ENCODE measurements around the gene MROH7. TPM values are rescaled to one million over a fixed set of nuclear protein-coding genes. Genes with fewer than 3 reads are reported as not detected.

The MROH7 gene
- total and polyA plus RNA-seq, 2 donors from 2014 or later = 3.8 to 5.4 TPM

GRCh38 chr1:54610048-54610447 is 31.5 kb upstream of the MROH7 start:
- intact Hi-C loops (cut with DNase I) = no loop called here
- DNase-seq (peak in 1 of 5 donors; percentile 35), FAIRE-seq (no peak)
- no peak for TF ChIP-seq CTCF (IDR thresholded peaks at IDR 0.05; ENCODE audit: borderline replicate concordance, extremely low read depth, insufficient read depth)
- Histone ChIP-seq H3K36me3 (ENCODE audit: control insufficient read depth in 2 of 3, insufficient read depth in 3 of 3, low read length in 3 of 3) (peaks cover 0 to 36% (median 5%) of the 10 kb centered on the region in 3 donors), H3K9ac (ENCODE audit: low read length in 3 of 3) (no peak overlapping the region), H3K27me3 (ENCODE audit: control insufficient read depth, insufficient read depth, low read length) (no peaks in the 10 kb centered on the region), H3K27ac (ENCODE audit: low read depth in 2 of 2, low read length in 2 of 2) (no peak overlapping the region), H3K4me1 (ENCODE audit: control insufficient read depth in 2 of 3, insufficient read depth in 2 of 3, low read depth in 1 of 3, low read length in 3 of 3) (no peaks in the 10 kb centered on the region), H3K9me3 (ENCODE audit: control insufficient read depth in 2 of 3, insufficient read depth in 1 of 3, low read length in 3 of 3) (no peaks in the 10 kb centered on the region), H3K4me3 (ENCODE audit: low read length in 3 of 3) (no peak overlapping the region)

- Histone ChIP-seq H3K9ac (ENCODE audit: low read length in 3 of 3) (no peak overlapping the region), H3K4me1 (ENCODE audit: control insufficient read depth in 2 of 3, insufficient read depth in 2 of 3, low read depth in 1 of 3, low read length in 3 of 3) (no peaks in the 10 kb centered on the region), H3K36me3 (ENCODE audit: control insufficient read depth in 2 of 3, insufficient read depth in 3 of 3, low read length in 3 of 3) (peaks cover 0 to 33% (median 5%) of the 10 kb centered on the region in 3 donors), H3K9me3 (ENCODE audit: control insufficient read depth in 2 of 3, insufficient read depth in 1 of 3, low read length in 3 of 3) (no peaks in the 10 kb centered on the region), H3K4me3 (ENCODE audit: low read length in 3 of 3) (no peak overlapping the region), H3K27me3 (ENCODE audit: control insufficient read depth, insufficient read depth, low read length) (no peaks in the 10 kb centered on the region), H3K27ac (ENCODE audit: low read depth in 2 of 2, low read length in 2 of 2) (no peak overlapping the region)
- DNase-seq (peak in 1 of 5 donors; percentile 51), FAIRE-seq (no peak)
- no peak for TF ChIP-seq CTCF (IDR thresholded peaks at IDR 0.05; ENCODE audit: borderline replicate concordance, extremely low read depth, insufficient read depth)
- intact Hi-C loops (cut with DNase I) = no loop called here
Measured at GRCh38 chr1:54610601-54611580, 30.7 kb upstream of the MROH7 start.

DNA sequence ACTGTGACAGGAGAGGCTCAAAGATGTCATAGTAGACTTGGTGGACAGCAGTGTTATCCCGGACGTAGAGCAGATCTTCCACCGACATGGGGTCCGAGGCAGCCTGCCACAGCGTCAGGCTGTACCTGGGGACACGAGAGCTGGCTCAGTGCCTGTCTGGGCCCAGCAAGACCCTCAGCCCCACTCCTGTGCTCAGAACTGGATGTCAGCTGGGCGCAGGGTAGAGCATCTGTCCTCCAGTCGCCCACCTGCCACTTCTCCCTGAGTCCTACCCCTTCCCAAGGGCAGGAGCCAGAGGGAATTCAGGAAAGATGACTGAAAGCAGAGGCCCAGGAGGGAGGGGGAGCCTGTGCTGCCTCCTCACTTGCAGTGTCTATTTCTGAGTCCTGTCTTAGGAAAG is 30.0 kb upstream of the MROH7 start:
- DNase-seq (peak in 1 of 5 donors; percentile 36), FAIRE-seq (no peak)
- no peaks in the 10 kb centered on the region for H3K4me1 ChIP-seq (ENCODE audit: control insufficient read depth in 2 of 3, insufficient read depth in 2 of 3, low read depth in 1 of 3, low read length in 3 of 3)
- no peak overlapping the region for H3K4me3 ChIP-seq (ENCODE audit: low read length in 3 of 3)
- H3K27ac ChIP-seq (ENCODE audit: low read depth in 2 of 2, low read length in 2 of 2) = no peak overlapping the region
- H3K27me3 ChIP-seq (ENCODE audit: control insufficient read depth, insufficient read depth, low read length) = no peaks in the 10 kb centered on the region
- H3K36me3 ChIP-seq (ENCODE audit: control insufficient read depth in 2 of 3, insufficient read depth in 3 of 3, low read length in 3 of 3) = peaks cover 0 to 33% (median 5%) of the 10 kb centered on the region in 3 donors
- no peak for TF ChIP-seq CTCF (IDR thresholded peaks at IDR 0.05; ENCODE audit: borderline replicate concordance, extremely low read depth, insufficient read depth)
- H3K9ac ChIP-seq (ENCODE audit: low read length in 3 of 3) = no peak overlapping the region
- H3K9me3 ChIP-seq (ENCODE audit: control insufficient read depth in 2 of 3, insufficient read depth in 1 of 3, low read length in 3 of 3) = no peaks in the 10 kb centered on the region
- intact Hi-C loops (cut with DNase I) = no loop called here
